ENCODE results near the gene FLNA.

The FLNA gene

DNA sequence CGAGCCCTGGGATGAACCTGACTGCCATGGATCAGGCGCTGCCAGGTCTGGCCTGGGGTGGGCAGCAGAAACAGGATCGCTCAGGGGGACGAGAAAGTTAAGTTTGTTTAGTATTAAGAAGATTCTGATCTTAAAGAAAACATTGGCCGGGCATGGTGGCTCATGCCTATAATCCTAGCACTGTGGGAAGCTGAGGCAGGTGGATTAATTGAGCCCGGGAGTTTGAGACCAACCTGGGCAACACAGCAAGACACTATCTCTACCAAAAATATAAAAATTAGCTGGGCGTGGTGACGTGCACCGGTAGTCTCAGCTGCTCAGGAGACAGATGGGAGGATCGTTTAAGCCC is 696 bp upstream of the FLNA start:
- H3K27ac ChIP-seq (ENCODE audit: low read depth, low read length, poor library complexity, severe bottlenecking), result peak overlapping the region; percentile 41
- no peaks in the 10 kb centered on the region for H3K36me3 ChIP-seq (ENCODE audit: insufficient read depth, low read length)
- peak overlapping the region; percentile 81 for H3K4me2 ChIP-seq (ENCODE audit: low read length)
- H3K79me2 ChIP-seq (ENCODE audit: insufficient read depth, low read length), result no peaks in the 10 kb centered on the region; the same call in 1 of the 2 replicates
- peaks cover 51% of the 10 kb centered on the region for H3K4me1 ChIP-seq (ENCODE audit: insufficient read depth, low read length, severe bottlenecking)
- H3K9ac ChIP-seq (ENCODE audit: low read length), result peak overlapping the region; percentile 50; the same call in 1 of the 2 replicates
- H3F3A ChIP-seq (ENCODE audit: insufficient read depth, low read length), result no peaks in the 10 kb centered on the region
- H3K9me2 ChIP-seq (ENCODE audit: low read depth, low read length), result no peaks in the 10 kb centered on the region
- no peaks in the 10 kb centered on the region for H4K20me1 ChIP-seq (ENCODE audit: insufficient read depth, low read length)
- no peaks in the 10 kb centered on the region for H3K27me3 ChIP-seq (ENCODE audit: insufficient read depth, low read length)
- H3K4me3 ChIP-seq (ENCODE audit: low read depth, low read length, poor library complexity, severe bottlenecking), result peak overlapping the region; percentile 60
- H2AFZ ChIP-seq (ENCODE audit: low read length), result no peak overlapping the region
- no peaks in the 10 kb centered on the region for H3K9me3 ChIP-seq (ENCODE audit: low read length)
- no peak for TF ChIP-seq CTCF (IDR thresholded peaks at IDR 0.05; ENCODE audit: low read length)
- no peak for TF ChIP-seq EZH2 (IDR thresholded peaks at IDR 0.05; ENCODE audit: borderline replicate concordance, low read length)

DNA sequence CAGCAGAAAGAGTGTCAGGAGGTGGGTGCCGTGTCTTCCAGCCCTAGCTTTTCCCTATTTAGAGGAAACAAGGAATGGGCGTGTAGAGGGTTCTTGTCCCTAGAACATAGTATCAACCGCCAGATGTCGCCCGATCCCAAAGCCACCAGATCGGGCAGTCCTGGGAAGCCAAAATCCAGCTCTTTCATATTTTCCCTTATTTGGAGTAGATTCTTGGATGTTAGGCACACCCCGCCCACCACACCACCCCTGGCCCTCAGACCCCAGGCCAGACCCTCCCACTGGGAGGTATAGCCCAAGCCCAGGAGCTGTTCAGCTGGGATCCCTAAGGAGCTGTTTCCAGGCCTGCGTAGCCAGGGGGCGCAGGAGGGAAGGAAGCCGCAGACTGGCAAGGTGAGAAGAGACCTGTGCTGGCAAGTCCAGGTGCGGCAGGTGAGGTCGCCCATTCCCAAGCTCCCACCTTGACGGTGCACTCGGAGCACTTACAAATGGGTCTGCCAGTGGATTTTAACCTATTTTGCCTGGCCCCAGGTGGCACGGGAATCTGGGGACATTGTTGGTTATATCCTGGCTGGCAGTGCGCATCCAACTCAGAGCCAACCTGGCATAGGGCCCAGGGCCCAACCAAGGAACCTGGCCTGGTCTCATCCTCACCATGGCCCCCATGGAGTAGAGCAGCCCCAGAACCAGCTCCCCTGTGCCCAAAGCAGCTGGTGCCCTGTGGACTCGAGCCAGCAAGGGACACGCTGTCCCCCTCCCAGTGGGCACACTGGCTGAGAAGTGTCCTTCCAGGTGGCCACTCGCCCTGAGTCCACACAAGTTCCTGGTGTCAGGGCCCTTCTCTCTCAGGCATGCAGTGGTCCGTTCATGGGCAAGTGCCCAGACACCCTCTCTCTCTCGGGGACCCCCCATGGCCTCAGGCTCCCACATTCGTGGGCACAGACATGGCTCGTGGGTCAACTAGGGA is 811 bp downstream of the FLNA start:
- peak; percentile 66 for TF ChIP-seq CTCF (IDR thresholded peaks at IDR 0.05; ENCODE audit: low read length)
- TF ChIP-seq EZH2 (IDR thresholded peaks at IDR 0.05; ENCODE audit: borderline replicate concordance, low read length), result no peak
- no peak overlapping the region for H2AFZ ChIP-seq (ENCODE audit: low read length)
- no peaks in the 10 kb centered on the region for H3K36me3 ChIP-seq (ENCODE audit: insufficient read depth, low read length)
- peak overlapping the region; percentile 64; the same call in 1 of the 2 replicates for H3K9ac ChIP-seq (ENCODE audit: low read length)
- H3K27me3 ChIP-seq (ENCODE audit: insufficient read depth, low read length), result no peaks in the 10 kb centered on the region
- H3K9me3 ChIP-seq (ENCODE audit: low read length), result no peaks in the 10 kb centered on the region
- no peaks in the 10 kb centered on the region for H4K20me1 ChIP-seq (ENCODE audit: insufficient read depth, low read length)
- peaks cover 62% of the 10 kb centered on the region for H3K4me1 ChIP-seq (ENCODE audit: insufficient read depth, low read length, severe bottlenecking)
- peak overlapping the region; percentile 81 for H3K4me2 ChIP-seq (ENCODE audit: low read length)
- no peaks in the 10 kb centered on the region for H3F3A ChIP-seq (ENCODE audit: insufficient read depth, low read length)
- no peaks in the 10 kb centered on the region for H3K79me2 ChIP-seq (ENCODE audit: insufficient read depth, low read length)
- peak overlapping the region; percentile 60 for H3K4me3 ChIP-seq (ENCODE audit: low read depth, low read length, poor library complexity, severe bottlenecking)
- no peaks in the 10 kb centered on the region for H3K9me2 ChIP-seq (ENCODE audit: low read depth, low read length)
- no peak overlapping the region for H3K27ac ChIP-seq (ENCODE audit: low read depth, low read length, poor library complexity, severe bottlenecking)

- H3K27me3 ChIP-seq (ENCODE audit: insufficient read depth, low read length), result no peaks in the 10 kb centered on the region
- no peak overlapping the region for H2AFZ ChIP-seq (ENCODE audit: low read length)
- no peaks in the 10 kb centered on the region for H4K20me1 ChIP-seq (ENCODE audit: insufficient read depth, low read length)
- H3K36me3 ChIP-seq (ENCODE audit: insufficient read depth, low read length), result no peaks in the 10 kb centered on the region
- peak overlapping the region; percentile 51 for H3K27ac ChIP-seq (ENCODE audit: low read depth, low read length, poor library complexity, severe bottlenecking)
- no peaks in the 10 kb centered on the region for H3F3A ChIP-seq (ENCODE audit: insufficient read depth, low read length)
- H3K4me3 ChIP-seq (ENCODE audit: low read depth, low read length, poor library complexity, severe bottlenecking), result peak overlapping the region; percentile 92
- H3K9me2 ChIP-seq (ENCODE audit: low read depth, low read length), result no peaks in the 10 kb centered on the region
- no peak overlapping the region for H3K9ac ChIP-seq (ENCODE audit: low read length)
- no peaks in the 10 kb centered on the region for H3K9me3 ChIP-seq (ENCODE audit: low read length)
- TF ChIP-seq CTCF (IDR thresholded peaks at IDR 0.05; ENCODE audit: low read length), result no peak
- TF ChIP-seq EZH2 (IDR thresholded peaks at IDR 0.05; ENCODE audit: borderline replicate concordance, low read length), result no peak
- H3K79me2 ChIP-seq (ENCODE audit: insufficient read depth, low read length), result no peaks in the 10 kb centered on the region
- H3K4me1 ChIP-seq (ENCODE audit: insufficient read depth, low read length, severe bottlenecking), result peaks cover 56% of the 10 kb centered on the region
- H3K4me2 ChIP-seq (ENCODE audit: low read length), result no peak overlapping the region
Observed at GRCh38 chrX:154372612-154373022, 1.8 kb downstream of the FLNA start.

Measured in OCI-LY1 (cell line).